HG02763 (cell line): ENCODE results near the gene HSPG2.

ENCODE experiments used
- ATAC-seq: cut with Tn5 transposase; IDR thresholded peaks from one replicate; pipeline ENCODE4 v1.9.1; 2021; ENCODE audit warnings: mild to moderate bottlenecking, moderate library complexity; ENCODE audit not compliant: unreplicated experiment

HSPG2 gene

DNA sequence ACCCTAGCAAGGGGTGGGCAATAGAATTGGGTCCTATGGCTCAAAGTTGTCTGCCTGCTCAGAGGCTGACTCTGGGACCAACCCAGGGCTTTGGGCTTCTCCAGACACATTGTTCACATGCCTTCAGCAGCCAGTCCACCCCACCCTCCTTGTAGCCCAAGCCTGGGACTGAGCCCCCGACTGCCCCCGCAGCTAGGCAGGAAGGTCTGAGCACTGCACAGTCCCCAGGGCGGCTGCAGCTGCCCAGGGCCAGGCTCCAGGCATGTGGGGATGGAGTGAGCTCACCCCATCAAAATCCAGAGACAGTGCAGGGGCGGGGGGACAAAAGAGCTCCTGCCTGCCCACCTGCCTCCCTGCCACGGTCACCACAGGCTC is 35.6 kb downstream of the HSPG2 start:
- ATAC-seq = no peak

DNA sequence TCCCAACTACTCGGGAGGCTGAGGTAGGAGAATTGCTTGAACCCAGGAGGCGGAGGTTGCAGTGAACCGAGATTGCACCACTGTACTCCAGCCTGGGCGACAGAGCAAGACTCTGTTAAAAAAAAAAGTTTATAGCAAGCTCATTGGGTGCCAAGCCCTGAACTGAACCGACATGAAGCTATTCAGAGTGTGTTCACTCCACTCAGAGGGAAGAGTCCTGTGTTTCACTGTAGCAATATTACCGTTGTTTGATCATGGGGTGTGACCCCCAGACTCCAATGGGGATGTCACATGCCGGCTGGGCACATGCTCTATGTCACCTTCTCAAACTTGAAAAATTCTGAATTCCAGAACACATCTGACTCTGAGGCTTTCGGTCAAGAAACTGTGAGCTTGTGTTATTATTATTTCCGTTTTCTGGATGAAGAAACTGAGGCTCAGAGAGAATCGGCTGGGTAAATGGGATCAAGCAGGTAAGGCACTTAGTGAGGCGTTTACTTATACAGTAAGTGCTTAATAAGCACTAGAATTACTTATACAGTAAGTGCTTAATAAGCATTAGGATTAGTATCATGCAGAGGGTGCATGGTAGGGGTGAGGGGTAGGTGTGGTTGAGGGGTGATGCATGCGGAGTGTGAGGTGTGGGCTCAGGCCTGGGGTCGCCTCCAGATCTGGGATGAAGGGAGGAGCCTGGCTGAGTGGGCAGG is 36.2 kb downstream of the HSPG2 start:
- no peak for ATAC-seq

DNA sequence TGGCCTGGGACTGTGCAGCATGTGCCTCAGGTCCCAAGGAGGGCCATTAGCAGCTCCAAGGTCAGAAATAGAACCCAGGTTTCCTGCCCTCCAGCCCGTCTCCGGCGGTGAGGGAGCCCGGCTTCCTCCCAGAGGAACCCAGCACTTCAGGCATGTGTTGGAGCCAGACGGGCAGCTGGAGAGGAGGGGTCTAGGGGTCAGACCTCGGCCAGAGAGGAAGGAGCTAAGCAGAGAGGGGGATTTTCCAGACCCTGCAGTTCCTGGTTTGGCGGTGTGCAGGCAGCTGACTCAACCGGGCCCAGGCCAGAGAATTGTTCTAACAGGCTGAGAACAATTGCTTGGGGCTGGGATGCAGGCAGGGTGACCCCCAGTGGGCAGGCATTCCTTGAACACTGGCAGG is 37.1 kb downstream of the HSPG2 start:
- no peak for ATAC-seq

DNA sequence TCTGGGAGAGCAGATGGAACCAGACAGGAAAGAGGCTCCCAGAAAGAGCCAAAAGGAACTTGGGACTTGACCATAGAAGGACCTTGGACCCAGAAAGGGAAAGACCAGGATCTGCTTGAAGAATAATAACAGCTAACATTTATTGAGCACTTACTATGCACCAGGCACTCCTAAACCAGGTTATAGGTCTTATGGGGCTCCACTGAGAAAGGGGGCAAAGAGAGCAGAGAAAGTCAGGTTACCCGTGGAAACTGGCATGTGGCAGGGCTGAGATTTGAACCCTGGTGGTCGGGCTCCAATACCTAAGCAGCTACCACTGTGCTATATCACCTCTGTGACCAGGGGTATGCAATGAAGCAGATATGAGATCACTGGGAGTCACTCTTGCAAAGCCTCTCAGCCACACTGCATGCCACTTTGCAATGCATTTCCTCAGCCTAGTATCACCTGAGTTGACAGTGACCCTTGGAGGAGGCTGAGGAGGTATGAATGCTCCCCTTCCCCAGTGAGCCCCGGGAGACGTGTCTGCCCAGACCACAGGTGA is 37.8 kb downstream of the HSPG2 start:
- no peak for ATAC-seq

DNA sequence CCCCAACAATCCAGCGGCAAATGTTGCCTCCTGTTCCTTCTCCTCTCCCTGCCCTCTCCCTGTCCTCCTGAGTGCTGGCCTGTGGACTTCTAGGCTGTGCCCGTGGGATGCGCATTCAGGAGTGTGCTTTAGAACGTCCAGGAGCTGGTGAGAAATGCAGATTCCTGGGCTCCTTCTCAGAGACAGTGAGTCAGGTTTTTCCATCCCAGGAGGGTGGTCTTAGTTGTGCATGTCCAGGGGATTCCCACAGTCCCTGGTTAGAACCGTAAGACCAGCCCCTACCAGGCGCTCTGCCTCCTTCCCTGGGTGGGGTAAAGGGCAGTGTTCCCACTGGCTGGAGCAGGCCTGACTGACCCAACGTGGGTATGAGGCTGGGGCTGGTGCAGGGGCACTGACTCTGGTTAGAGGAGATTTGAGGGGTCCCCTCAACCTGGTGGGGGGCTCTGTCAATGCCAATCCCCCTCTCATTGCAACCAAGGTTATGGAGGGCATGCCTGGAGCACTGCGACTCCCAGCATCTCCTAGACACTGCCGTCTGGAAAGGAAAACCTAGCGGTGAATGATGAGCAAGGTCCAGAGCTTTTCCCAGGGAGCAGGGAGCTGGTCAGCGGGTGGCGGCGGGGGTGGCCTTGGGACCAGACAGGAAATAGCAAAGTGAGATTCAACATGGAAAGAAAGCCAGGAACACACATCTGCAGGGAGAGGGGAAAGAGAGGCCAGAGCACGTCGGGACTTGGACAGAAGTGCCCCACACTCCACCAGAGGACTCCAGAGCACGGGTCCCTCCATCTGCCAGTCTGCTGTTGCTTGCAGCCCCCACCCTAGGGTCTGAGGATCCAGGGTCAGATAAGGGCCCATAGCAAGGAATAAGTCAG is 38.5 kb downstream of the HSPG2 start:
- ATAC-seq = no peak

DNA sequence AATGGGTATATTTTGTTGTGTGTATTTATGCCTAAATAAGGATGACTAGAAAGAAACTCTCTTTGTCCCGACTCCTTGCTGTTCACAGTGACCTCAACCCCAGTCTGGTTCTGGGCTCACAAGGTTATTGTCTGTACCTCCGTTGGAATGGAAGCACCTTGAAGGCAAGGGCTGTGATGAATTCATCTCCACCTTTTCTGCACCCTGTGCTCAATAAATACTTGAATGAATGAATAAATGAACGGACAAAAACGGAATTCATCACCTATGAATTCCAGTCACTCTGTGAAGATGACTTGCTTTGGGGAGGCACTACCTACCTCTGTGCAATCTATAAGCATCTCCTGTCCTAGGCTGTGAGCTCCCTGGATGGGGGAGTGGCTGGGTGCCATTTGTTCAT is 39.3 kb downstream of the HSPG2 start:
- ATAC-seq = no peak

DNA sequence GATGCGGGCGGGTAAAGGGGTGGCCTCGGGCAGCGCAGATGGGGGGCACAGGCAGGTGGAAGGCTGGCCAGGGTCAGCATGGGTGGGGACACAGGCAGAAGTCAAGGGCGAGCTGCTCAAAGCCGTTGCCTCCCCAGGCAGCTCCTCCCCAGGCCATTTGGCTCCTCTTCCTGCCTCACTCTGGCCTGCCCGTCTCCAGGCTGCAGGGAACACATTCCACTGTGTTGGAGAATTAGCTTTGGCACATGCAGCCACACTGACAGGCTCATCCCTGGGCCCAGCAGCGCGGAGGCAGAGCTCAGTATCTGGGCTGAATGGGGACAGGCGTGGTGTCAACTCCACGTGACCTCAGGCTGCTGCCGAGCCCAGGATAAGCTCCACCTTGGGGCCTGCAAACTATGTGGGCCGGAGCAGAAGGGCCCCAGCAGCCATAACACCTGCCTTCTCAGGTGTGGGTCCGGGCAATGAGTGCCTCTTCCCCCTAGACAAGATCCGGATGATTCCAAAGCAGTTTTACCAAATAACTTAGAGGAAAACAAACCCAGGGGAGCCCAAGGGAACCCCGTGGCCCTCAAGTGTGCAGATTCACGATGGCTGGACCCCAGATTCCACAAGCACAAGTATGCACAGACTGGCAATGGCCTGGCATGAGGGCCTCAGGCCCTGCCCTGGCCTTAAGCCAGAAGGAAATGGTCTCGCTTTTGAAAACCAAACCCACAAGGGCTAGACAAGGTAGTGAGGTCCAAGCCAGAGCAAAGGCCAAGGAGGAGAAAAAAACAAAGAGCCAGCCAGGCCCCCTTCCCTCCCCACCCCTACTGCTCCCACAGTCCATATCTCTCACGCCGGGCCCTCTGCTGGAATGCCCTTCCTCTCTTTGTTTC is 40.2 kb downstream of the HSPG2 start:
- ATAC-seq = no peak

DNA sequence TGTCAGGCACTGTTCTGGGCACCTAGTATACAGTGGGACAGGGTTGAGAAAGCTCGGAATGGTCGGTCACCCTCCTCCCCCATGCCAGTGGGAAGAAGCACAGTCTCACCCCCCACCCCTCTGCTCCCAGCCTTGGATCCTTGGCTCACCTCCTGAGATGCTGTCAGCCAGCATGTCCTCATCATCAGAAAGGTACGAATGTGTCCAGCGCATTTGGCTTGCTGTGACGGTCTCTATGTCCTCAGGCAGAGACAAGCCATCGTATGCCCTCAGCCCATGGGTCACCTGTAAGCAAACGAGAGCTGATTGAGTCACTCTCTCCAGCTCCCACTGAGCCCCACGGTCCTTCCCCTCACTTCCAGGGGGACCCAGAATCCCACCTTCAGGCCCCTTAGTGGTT is 41.1 kb downstream of the HSPG2 start:
- ATAC-seq = no peak

DNA sequence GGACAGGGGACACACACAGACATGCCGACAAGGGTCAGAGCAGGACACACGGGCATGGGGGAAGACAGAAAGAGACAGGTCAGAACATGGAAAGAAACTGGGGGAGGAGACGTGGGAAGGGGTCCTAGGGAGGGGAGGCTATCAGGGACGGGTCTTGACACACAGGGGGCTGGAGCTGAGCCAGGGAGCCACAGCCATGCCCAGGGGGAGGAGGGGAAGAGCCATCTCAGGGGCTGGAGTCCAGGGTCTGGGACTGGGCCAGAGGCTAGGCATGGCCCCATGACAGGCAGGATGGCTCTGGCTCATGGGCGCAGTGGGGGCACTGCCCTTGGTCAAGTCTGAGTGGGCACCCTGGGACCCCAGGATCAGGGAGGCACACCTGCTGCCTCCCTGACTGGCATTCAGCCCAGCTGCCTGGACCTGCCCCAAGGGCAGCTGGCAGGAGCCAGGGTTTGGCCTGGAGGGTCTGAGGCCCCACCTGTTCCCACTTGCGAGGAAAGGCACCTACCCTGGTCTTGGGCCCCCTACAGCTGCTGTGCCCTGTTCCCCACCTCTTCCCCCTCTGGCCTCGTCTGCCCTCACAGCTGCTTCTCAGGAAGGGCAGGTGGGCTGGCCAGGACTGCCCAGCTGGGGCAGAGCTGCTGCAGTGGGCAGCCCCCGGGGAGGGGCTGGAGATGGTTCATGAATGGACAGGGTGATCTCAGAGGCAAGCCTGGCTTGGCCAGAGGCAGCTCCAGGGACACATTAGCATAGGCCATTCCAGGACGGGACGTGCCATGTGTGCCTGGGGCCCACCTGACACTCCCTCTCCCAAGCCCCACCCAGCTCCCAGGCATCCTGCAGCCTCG is 42.9 kb downstream of the HSPG2 start:
- no peak for ATAC-seq

DNA sequence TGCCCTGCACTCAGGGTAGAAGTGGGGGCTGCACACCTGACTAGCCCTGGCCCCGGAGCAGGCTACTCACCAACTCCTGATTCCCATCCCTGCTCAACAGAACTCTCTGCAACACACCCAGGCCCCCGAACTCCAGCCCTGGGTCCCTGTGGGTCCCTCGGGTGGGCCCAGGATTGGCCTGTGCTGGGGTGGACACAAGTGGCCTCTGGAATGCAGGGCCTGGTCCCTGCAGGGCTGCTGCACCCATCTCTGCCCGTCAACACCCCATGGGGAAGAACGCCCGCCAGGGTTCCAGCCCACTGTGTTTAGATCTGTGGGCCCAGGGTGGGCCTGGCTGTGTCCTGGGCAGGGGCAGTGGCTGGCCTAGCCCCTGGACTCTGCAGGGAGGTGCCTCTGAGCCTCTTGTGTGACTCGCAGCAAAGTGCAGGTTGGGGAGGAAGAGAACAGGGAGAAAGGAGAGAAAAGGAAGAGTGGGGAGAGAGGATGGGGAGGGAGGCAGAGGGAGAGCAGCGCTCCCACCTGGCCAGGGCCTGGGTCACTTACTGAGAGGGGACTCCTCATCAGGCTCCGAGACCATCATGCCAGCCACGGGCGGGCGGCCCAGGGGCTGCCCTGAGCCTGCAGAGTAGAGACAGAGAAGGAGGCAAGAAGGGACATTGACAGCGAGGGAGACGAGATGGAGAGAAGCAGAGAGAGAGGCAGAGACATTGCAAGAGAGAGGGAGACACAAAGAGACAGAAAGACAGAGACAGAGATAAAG is 43.9 kb downstream of the HSPG2 start:
- ATAC-seq = no peak

DNA sequence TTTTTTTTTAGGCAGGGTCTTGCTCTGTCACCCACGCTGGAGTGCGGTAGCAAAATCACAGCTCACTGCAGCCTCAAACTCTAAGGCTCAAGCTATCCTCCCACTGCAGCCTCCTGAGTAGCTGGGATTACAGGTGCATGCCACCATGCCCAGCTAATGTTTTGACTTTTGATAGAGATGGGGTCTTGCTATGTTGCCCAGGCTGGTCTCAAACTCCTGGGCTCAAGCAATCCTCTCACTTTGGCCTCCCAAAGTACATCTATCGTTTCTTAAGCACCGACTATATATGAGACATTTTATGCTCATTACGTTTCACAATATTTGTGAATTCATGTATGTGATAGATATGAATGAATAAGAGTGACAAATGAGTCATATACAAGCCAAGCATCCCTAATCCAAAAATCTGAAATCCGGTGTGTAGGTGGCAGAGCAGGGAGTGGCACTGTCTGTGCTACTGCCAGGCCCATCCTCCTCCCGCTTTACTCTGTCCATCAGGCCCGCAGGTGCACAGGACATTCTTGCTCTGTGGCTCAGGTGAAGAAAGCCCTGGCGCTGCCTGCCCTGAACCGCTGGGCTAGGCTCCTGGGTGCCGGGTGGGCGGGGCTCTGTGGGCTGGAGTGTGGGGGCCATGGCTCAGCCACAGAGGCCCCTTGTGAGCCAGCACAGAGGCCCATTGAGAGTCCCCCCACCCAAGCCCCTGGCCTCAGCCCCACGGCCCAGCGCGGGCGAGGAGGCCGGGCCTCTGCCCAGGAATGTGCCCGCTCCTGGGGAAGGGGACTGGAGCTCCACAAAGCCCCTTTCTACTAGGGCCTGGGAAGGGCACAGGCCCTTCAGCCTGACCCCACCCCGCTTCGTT is 45.3 kb downstream of the HSPG2 start:
- no peak for ATAC-seq

DNA sequence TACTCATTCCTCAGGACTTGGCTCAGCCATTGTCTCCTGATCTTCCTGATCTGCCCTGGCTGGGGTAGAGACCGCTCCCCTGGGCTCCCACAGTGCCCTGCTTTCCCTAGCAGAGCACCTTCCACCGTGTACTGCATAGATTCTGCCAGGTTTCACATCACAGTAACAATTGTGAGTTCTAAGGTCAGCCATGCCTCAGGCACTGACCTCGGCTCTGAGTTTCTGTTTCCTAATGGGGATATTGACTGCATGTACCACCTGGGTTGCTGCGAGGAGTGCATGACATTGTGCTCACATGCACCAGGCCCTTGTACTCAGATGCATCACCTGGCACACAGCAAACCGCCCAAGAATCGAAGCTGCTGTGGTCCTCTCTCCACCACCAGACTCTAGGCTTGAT is 46.0 kb downstream of the HSPG2 start:
- no peak for ATAC-seq

DNA sequence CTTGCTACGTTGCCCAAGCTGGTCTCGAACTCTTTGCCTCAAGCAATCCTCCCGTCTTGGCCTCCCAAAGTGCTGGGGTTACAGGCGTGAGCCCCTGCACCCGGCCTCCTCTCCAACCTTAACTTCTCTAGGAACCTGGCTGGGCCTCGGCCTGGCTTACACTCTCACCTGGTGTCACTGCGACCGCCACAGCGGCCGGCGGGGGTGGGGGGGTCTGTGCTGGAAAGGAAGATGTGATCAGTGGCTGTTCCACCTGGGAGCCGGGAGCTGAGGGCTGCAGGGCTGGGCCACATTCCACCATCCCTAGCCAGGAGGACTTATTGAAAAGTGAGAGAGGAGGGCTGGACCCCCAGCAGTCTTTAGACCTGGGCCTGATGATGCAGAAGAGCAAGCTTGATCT is 48.6 kb downstream of the HSPG2 start:
- no peak for ATAC-seq

DNA sequence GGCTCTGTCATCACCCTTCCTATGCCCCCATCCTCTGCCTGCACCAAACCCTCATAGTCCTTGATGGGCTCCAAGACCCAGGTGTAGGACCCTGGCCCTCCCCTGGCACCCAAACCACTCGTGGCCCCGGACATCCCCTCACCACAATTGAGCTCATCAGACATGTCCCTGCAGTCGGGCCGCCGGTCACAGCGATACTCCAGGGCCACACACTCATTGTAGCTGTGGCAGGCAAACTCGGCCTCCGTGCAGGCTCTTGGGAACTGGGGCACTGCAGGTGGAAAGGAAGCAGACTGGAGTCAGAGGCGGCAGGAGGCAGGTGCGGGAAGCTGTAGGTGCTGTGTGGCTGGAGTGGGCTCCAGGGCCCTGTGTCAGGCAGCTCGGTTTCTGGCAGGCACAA is 49.3 kb downstream of the HSPG2 start:
- ATAC-seq = no peak

DNA sequence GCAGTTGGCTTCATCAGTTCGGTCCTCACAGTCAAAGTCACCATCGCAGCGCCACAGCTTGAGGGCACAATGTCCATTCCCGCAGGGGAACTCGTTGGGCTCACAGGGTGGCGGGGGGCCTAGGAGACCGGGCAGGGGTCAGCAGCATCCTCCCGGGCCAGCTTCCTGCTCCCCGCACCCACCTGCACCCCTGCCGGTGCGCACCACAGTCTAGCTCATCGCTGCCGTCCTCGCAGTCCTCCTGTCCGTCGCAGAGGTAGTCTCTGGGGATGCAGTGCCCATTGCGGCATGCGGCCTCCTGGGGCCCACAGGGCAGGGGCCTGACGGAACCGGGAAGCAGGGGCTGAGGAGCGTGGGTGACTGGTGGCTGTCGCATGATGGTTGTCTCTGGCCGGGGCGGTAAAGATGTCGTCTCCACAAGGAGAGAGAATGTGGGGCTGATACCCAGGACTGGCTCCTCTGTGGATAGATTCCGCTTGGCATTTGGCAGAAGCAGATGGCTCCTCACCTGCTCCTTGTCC is 49.8 kb downstream of the HSPG2 start:
- no peak for ATAC-seq

DNA sequence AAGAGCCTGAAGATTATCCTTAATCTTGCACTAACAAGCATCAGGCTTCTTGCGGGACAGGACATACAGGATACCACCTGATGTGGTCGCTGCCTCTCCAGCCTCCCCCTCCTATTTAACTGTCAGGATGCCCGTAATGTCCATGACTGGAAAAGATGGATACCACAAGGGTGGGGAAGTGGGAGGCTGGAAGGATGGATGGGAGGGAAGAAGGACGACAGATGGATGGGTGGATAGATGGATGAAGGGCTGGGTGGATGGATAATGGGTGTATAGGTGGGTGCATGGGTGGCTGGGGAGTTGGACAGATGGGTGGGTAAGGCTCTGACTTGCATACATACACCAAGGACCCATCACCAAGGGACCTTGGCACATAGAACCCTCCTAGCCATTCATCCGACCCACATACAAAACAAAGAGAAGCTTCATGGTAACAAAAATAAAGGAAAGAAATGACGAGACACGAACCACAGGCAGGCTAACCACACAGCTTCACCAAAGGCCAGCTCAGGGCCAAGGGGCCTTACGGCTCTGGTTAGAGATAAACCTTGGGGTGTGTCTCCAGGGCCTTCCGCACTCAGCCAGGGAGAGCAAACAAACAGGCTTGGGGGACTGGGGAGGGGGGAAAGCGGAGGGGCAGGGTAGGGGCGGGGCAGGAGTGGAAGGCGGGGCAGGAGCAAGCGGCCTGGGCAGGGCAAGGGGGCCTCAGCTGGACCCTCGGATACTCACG is 50.5 kb downstream of the HSPG2 start:
- no peak for ATAC-seq

DNA sequence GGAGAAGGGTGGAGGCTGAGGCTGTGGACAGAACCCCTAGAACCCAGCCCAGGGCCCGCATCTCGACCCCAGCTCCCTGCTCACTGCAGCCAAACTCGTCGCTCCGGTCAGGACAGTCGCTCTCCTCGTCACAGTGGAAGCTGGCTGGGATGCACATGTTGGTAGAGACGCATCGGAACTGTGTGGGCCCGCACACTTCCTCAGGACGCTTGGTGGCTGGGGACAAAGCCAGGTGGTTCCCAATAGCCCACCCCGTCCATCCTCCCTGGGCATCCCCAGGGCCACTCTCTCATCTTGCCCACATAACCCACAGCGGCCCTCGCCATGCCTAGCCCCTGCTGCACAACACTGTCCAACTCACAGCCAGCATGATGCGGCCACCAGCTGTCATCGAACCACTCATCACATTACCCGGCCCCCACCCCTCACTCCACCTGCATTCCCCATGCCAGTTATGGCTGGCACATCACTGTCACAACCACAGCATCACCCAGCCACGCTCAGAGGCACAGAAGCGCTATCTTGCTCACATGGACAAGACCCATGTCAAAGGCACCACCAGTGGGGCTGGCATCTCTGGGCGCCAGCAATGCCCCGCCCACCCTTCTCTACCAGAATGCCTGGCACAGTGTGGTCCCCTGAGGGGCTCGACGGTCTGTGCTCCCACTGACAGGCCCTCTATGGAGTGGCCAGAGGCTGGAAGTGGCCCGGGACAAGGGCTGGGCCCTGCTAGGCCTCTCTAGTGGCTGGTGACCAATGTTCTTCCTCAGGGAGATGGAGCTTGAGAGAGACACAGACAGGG is 51.7 kb downstream of the HSPG2 start:
- ATAC-seq = no peak
